ENCODE results near the gene GYPA. TPM values are rescaled to one million over a fixed set of nuclear protein-coding genes. Genes with fewer than 3 reads are reported as not detected.
"Not testable (repeated sequence)": the region's sequence is repeated elsewhere in the genome, so short reads cannot be mapped to it uniquely, and the experiment has no call there.

The GYPA gene
- total RNA-seq (not detected), polyA plus RNA-seq (ENCODE audit: insufficient read depth, low read depth, low replicate concordance) (2.6 TPM)
- long read RNA-seq, donor 1, partial matches to known transcripts, result 0 of 1 reads
- long read RNA-seq, donor 1, other reads (novel, unspliced or antisense), result 0 of 1 reads
- long read RNA-seq, donor 2, transcript GYPA-213 (7 exons, 2,695 nt), result major isoform, 6 of 7 reads
- long read RNA-seq, donor 2, partial matches to known transcripts, result 0 of 7 reads
- long read RNA-seq, donor 2, other reads (novel, unspliced or antisense), result 0 of 7 reads
- long read RNA-seq, donor 3, partial matches to known transcripts, result 0 of 1 reads
- long read RNA-seq, donor 3, other reads (novel, unspliced or antisense), result 0 of 1 reads
- long read RNA-seq, donor 4, partial matches to known transcripts, result 0 of 3 reads
- long read RNA-seq, donor 4, other reads (novel, unspliced or antisense), result 0 of 3 reads
- long read RNA-seq, donor 5, partial matches to known transcripts, result 0 of 2 reads
- long read RNA-seq, donor 5, other reads (novel, unspliced or antisense), result 0 of 2 reads
- long read RNA-seq, donor 6, partial matches to known transcripts, result 0 of 2 reads
- long read RNA-seq, donor 6, other reads (novel, unspliced or antisense), result 0 of 2 reads
- long read RNA-seq, donor 7, result 0 reads
- long read RNA-seq, donor 8, partial matches to known transcripts, result 0 of 4 reads
- long read RNA-seq, donor 8, other reads (novel, unspliced or antisense), result 0 of 4 reads
- long read RNA-seq, donor 9, result 0 reads
- long read RNA-seq, donor 10, result 0 reads

DNA sequence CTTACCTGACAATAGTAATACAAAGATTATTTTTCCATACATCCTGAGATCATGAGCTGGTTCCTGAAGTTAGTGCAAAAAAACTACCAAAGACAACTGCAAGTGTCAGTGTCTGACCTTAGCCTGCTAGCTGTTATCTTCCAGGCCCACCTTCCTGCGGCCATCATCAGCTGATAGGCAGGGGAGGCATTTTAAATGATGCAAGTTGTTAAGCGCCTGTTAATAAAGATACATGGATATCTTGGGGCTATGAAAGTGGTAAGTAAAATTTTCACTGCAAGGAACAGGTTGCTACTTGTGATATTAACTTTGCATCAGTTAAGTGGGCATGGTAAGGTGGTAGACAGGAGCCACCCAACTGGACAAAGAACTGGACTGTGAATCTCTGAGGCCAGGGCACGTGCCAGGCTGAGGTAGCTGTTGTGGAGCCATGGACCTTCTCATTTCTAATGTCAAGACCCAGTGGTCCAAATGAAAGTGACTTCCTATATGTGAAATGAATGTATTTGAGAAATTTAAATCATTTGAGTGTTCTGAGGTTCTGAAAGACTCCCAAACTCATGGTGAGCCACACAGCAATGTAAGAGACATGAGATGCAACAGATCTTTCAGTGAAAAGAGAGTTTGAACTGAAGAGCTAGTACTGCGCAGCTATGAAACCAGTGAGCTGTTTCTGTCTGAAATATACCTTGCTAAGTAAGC is at the start of gene GYPA:
TSS of gene GYPA (minus strand) at position 125 of the 702 bp plus-strand sequence. CDS start at position 42, 83 bp downstream.
- FAIRE-seq; intact Hi-C loops (cut with DNase I): not testable (repeated sequence)

DNA sequence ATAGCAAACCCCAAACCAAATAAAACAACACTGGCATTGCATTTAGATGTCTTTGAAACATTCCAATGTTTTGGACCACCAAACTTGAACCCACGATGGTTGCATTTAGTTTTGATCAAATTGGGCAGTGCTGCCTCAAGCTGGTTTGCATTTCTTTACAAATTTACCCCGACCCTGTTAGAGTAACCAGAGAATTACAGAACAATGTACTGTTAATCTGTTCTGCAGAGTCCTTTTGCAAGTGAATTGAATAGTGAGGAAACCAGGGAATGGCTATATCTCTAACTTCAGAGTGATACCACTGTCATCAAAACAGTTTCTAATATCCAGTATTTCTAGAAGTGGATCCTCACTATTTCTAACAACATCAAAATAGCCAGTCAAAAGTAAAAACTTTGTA is 49.5 kb upstream of the GYPA start:
- FAIRE-seq, result no peak

More for the DNA sequence above, at the start of gene GYPA:
- DNase-seq; H3K27ac ChIP-seq (ENCODE audit: low read depth in 2 of 2, low read length in 2 of 2); H3K36me3 ChIP-seq (ENCODE audit: control insufficient read depth in 2 of 3, insufficient read depth in 3 of 3, low read length in 3 of 3); H3K4me1 ChIP-seq (ENCODE audit: control insufficient read depth in 2 of 3, insufficient read depth in 2 of 3, low read depth in 1 of 3, low read length in 3 of 3); H3K9ac ChIP-seq (ENCODE audit: low read length in 3 of 3); H3K27me3 ChIP-seq (ENCODE audit: control insufficient read depth, insufficient read depth, low read length); H3K4me3 ChIP-seq (ENCODE audit: low read length in 3 of 3); H3K9me3 ChIP-seq (ENCODE audit: control insufficient read depth in 2 of 3, insufficient read depth in 1 of 3, low read length in 3 of 3): not testable (repeated sequence)

DNA sequence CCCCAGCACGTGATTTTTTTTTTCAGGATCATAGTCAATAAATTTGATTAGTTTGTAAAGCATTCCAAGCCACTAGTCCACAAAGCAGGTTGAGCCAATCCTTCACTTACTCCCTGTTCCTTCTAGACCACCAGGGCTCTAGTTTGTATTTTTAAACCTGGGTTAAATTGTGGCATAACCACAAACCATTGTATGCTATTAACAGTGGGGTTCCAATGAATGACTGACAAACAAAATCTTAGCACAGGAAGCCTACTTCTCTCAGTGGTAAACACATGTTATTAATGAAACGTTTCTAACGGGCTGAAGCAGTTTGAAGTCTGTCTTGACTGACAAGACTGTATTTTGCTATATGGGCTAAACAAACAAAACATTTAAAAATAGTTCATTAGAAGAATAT is 48.6 kb upstream of the GYPA start:
- no peaks in the 10 kb centered on the region for H3K27me3 ChIP-seq (ENCODE audit: control insufficient read depth, insufficient read depth, low read length)
- H3K9me3 ChIP-seq (ENCODE audit: control insufficient read depth in 2 of 3, insufficient read depth in 1 of 3, low read length in 3 of 3), result no peaks in the 10 kb centered on the region
- DNase-seq, result no peak
- H3K4me3 ChIP-seq (ENCODE audit: low read length in 3 of 3), result no peak overlapping the region
- TF ChIP-seq, protein P1, sequence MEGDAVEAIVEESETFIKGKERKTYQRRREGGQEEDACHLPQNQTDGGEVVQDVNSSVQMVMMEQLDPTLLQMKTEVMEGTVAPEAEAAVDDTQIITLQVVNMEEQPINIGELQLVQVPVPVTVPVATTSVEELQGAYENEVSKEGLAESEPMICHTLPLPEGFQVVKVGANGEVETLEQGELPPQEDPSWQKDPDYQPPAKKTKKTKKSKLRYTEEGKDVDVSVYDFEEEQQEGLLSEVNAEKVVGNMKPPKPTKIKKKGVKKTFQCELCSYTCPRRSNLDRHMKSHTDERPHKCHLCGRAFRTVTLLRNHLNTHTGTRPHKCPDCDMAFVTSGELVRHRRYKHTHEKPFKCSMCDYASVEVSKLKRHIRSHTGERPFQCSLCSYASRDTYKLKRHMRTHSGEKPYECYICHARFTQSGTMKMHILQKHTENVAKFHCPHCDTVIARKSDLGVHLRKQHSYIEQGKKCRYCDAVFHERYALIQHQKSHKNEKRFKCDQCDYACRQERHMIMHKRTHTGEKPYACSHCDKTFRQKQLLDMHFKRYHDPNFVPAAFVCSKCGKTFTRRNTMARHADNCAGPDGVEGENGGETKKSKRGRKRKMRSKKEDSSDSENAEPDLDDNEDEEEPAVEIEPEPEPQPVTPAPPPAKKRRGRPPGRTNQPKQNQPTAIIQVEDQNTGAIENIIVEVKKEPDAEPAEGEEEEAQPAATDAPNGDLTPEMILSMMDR (IDR thresholded peaks at IDR 0.05; ENCODE audit: borderline replicate concordance, extremely low read depth, insufficient read depth), result no peak
- H3K9ac ChIP-seq (ENCODE audit: low read length in 3 of 3), result no peak overlapping the region
- H3K36me3 ChIP-seq (ENCODE audit: control insufficient read depth in 2 of 3, insufficient read depth in 3 of 3, low read length in 3 of 3), result no peaks in the 10 kb centered on the region
- FAIRE-seq, result no peak
- intact Hi-C loops (cut with DNase I), result no loop called here
- H3K4me1 ChIP-seq (ENCODE audit: control insufficient read depth in 2 of 3, insufficient read depth in 2 of 3, low read depth in 1 of 3, low read length in 3 of 3), result no peaks in the 10 kb centered on the region
- no peak overlapping the region for H3K27ac ChIP-seq (ENCODE audit: low read depth in 2 of 2, low read length in 2 of 2)

More for the DNA sequence above, 49.5 kb upstream of the GYPA start:
- TF ChIP-seq, protein P1 (IDR thresholded peaks at IDR 0.05; ENCODE audit: borderline replicate concordance, extremely low read depth, insufficient read depth), result no peak
- H3K4me3 ChIP-seq (ENCODE audit: low read length in 3 of 3), result no peak overlapping the region
- no peaks in the 10 kb centered on the region for H3K36me3 ChIP-seq (ENCODE audit: control insufficient read depth in 2 of 3, insufficient read depth in 3 of 3, low read length in 3 of 3)
- H3K27me3 ChIP-seq (ENCODE audit: control insufficient read depth, insufficient read depth, low read length), result no peaks in the 10 kb centered on the region
- no peaks in the 10 kb centered on the region for H3K4me1 ChIP-seq (ENCODE audit: control insufficient read depth in 2 of 3, insufficient read depth in 2 of 3, low read depth in 1 of 3, low read length in 3 of 3)
- H3K27ac ChIP-seq (ENCODE audit: low read depth in 2 of 2, low read length in 2 of 2), result no peak overlapping the region
- no peak for DNase-seq
- H3K9ac ChIP-seq (ENCODE audit: low read length in 3 of 3), result no peak overlapping the region
- intact Hi-C loops (cut with DNase I), result no loop called here
- H3K9me3 ChIP-seq (ENCODE audit: control insufficient read depth in 2 of 3, insufficient read depth in 1 of 3, low read length in 3 of 3), result no peaks in the 10 kb centered on the region
